Vagina (tissue), 2 donors: ENCODE results near the gene CPM.

ENCODE experiments used
- POLR2A ChIP-seq, 2 donors: fragments of 450-650 bp; IDR thresholded peaks; one replicate each; pipeline ENCODE4 v1.6.1; 2017; ENCODE audit warnings: antibody characterized with exemption in 2 of 2, mild to moderate bottlenecking in 2 of 2, moderate library complexity in 2 of 2
- POLR2AphosphoS5 ChIP-seq, 2 donors: sonication (generic); formaldehyde crosslinking; IDR thresholded peaks; one replicate each; pipeline ENCODE4 v1.9.0; 2017; ENCODE audit warnings: antibody characterized with exemption in 2 of 2, mild to moderate bottlenecking in 2 of 2, low read depth in 1 of 2; ENCODE audit not compliant: insufficient read depth in 1 of 2
- TF ChIP-seq, protein P1 (sequence below), 3 experiments: fragments of 450-650 bp in 2 of 3; fragments of 200-600 bp in 1 of 3; sonication (generic) in 1 of 3; IDR thresholded peaks; one replicate each; pipeline ENCODE4 v1.5.1; 2017 to 2019; ENCODE audit warnings: antibody characterized with exemption in 3 of 3, mild to moderate bottlenecking in 2 of 3, moderate library complexity in 2 of 3

DNA sequence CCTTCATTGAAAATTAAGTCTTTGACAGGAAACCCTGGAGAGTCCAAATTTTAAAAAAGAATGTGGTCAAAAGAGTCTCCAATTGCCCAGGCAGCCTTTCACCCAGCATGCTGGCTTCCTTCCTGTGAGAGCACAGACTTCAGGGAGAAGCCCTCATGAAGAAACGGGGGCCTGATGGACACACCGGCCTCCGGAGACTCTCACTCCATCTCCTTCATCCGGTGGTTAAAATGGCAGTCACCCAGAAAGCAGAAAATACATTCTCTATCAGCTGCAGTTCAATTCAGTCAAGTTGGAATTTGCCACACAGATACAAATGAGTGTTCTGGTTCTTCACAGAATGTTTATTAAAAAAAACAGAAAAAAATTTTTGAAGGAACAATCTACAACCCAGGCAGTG is 56.5 kb downstream of the CPM start:
- TF ChIP-seq, protein P1, sequence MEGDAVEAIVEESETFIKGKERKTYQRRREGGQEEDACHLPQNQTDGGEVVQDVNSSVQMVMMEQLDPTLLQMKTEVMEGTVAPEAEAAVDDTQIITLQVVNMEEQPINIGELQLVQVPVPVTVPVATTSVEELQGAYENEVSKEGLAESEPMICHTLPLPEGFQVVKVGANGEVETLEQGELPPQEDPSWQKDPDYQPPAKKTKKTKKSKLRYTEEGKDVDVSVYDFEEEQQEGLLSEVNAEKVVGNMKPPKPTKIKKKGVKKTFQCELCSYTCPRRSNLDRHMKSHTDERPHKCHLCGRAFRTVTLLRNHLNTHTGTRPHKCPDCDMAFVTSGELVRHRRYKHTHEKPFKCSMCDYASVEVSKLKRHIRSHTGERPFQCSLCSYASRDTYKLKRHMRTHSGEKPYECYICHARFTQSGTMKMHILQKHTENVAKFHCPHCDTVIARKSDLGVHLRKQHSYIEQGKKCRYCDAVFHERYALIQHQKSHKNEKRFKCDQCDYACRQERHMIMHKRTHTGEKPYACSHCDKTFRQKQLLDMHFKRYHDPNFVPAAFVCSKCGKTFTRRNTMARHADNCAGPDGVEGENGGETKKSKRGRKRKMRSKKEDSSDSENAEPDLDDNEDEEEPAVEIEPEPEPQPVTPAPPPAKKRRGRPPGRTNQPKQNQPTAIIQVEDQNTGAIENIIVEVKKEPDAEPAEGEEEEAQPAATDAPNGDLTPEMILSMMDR (IDR thresholded peaks at IDR 0.05), result no peak
- no peak for TF ChIP-seq POLR2A (IDR thresholded peaks at IDR 0.05)
- no peak for TF ChIP-seq POLR2AphosphoS5 (IDR thresholded peaks at IDR 0.05; ENCODE audit: insufficient read depth in 1 of 2, low read depth in 1 of 2)
